Measurements from ENCODE around the gene TRDMT1.

- TF ChIP-seq EZH2 (IDR thresholded peaks at IDR 0.05; ENCODE audit: borderline replicate concordance, insufficient read depth, low read depth, low read length, poor library complexity, severe bottlenecking) (no peak), CTCF (IDR thresholded peaks at IDR 0.05) (no peak)
Observed at GRCh38 chr10:17141504-17142229, 59.8 kb downstream of the TRDMT1 start.

Data from B cell (primary cell).